ENCODE results near the gene NCLN.
"Not testable (repeated sequence)": the region's sequence is repeated elsewhere in the genome, so short reads cannot be mapped to it uniquely, and the experiment has no call there.

Gene NCLN

DNA sequence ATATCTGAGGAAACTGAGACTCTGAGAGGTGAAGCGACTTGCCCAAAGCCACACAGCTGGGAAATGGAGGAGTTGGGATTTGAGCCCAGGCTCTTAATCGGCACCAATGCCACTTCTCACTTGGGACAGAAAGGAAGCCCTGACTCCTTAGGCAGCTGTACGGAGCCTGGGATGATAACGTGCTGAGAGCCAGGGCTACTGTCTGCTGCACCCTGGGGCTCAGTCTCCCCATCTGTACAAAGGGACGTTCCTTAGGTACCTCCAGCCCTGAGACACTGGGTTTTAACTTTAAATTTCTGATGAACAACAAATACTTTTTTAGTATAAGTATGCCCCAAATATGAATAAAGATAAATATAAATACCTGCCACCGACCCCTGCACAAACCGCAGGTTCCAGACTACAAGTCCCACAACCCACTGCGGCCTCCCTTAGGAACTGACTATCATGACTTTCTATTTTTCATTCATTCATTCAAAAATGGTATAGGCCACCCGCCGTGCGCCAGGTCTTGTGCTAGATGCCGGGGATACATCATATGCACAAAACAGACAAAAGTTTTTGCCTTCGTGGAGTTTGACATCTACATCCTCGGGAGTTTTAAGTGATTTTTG lies 776 bp upstream of the NCLN start:
- DNase-seq, result peak in 1 of 2 experiments; percentile 81

- no peak for DNase-seq
Observed at GRCh38 chr19:3186160-3186688, 494 bp downstream of the NCLN start.

- DNase-seq, result no peak
Observed at GRCh38 chr19:3186891-3187661, 1.3 kb downstream of the NCLN start.

DNA sequence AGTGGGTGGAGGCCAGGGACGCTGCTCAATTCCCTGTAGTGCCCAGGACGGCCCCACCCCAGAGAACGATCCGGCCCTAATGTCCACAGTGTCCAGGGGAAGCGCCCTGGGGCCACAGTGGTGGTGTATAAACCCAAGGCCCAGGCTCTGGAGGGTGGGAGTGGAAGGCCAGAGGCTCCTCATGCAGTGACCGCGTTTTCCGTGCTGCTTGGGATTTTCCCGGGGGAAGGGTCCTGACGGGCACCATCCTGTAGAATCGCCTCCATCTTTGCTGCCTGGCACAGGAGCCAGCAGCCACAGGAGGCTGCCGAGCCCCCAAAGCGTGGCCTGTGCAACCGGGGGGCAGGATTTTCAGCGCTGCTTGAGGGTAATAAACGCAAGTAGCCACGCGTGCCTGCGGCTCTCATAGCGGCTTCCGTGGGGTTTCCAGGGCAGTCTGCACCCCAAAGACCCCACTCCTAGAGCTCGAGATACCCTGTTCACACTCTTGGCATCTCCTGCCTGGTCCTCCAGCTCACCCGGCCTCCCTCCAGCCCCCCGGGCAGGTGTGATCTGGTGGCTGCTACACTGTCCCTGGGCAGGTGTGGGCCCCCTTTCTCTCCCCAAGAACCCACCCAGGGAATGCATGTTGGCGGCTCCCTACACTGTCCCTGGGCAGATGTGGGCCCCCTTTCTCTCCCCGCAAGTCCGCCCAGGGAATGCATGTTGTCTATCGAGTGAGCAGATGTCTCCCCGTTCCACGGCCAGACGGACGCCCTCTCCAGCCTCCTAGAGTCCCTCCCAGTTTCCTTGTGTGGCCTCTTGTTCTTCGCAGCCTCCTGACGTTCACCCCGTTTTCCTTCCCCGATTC lies 2.2 kb downstream of the NCLN start:
- no peak for DNase-seq

- DNase-seq, result no peak
Observed at GRCh38 chr19:3188627-3189596, 3.2 kb downstream of the NCLN start.

- no peak for DNase-seq
Observed at GRCh38 chr19:3189702-3190469, 4.2 kb downstream of the NCLN start.

- no peak for DNase-seq
Observed at GRCh38 chr19:3190470-3190770, 4.7 kb downstream of the NCLN start.

- DNase-seq, result no peak
Observed at GRCh38 chr19:3190921-3191805, 5.4 kb downstream of the NCLN start.

DNA sequence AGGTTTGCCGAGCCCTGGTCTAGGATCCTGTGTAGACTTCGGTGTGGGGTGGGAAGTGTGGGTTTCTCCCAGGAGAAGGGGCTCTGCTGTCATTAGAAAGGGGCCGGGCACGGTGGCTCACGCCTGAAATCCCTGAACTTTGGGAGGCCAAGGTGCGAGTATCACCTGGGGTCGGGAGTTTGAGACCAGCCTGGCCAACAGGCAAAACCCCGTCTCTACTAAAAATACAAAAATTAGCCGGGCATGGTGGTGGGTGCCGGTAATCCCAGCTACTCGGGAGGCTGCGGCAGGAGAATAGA lies 6.0 kb downstream of the NCLN start:
- DNase-seq, result not testable (repeated sequence)

DNA sequence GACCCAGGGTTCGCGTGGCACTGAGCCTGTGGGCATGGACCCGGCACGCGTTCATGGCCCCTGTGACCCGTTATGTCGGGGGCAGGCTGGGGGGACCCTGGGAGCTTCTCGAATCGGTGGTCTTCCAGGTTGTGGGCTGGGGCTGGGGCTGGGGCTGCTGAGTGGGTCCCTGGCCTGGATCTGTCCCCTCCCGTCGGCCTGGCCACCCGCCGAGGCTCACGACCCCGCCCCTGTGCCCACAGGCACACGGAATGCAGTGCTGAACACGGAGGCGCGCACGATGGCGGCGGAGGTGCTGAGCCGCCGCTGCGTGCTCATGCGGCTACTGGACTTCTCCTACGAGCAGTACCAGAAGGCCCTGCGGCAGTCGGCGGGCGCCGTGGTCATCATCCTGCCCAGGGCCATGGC lies 6.5 kb downstream of the NCLN start:
- DNase-seq, result no peak

DNA sequence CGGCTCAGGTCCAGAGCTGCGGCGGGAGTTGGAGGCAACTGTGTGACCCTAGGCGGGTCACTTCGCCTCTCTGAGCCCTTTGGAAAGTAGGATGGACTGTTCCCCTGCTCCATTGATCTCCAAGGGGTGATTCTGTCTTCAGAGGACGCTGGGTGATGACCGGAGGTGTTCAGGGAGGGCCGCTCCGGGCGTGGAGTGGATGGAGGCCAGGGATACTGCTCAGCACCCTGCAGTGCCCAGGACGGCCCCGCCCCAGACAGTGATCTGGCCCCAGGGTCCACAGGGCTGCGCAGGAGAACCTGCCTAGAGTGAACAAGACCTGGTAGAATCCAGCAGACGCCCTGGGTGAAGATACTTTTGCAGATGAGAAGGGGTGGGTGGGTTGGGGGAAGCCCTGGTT lies 7.0 kb downstream of the NCLN start:
- no peak for DNase-seq

GRCh38 chr19:3193256-3194105 lies 7.8 kb downstream of the NCLN start:
- DNase-seq, result no peak

DNA sequence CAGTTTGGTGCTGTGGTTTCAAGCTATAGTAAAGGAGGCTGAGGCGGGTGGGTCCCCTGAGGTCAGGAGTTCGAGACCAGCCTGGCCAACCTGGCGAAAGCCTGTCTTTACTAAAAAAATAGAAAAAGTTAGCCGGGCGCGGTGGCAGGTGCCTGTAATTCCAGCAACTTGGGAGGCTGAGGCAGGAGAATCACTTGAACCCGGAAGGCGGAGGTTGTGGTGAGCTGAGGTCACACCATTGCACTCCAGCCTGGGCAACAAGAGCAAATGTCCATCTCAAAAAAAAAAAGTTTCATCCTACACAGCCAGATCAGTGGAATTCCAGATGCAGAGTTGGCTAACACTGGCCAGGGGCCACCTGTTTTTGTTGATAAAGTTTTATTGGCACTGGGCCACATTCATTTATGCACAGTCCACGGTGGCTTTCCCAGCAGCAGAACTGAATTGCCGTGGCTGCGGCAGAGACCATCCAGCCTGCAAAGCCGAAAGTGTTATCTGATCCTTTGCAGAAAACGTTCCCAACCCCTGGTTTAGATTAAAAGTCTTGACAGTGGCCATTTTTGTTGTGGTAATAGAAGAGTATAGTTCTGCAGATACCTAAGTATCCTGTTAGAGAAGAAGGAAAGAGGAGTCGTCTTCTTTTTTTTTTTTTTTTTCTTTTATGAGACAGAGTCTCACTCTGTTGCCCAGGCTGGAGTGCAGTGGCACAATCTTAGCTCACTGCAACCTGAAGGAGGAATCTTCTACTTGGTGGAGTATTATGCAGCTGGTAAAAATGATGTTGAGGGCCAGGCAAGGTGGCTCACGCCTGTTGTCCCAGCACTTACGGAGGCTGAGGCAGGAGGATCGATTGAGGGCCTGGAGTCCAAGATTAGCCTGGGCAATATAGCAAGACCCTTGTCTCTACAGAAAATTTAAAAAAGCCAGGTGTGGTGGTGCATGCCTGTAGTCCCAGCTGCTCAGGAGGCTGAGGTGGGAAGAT lies 8.7 kb downstream of the NCLN start:
- no peak for DNase-seq

DNA sequence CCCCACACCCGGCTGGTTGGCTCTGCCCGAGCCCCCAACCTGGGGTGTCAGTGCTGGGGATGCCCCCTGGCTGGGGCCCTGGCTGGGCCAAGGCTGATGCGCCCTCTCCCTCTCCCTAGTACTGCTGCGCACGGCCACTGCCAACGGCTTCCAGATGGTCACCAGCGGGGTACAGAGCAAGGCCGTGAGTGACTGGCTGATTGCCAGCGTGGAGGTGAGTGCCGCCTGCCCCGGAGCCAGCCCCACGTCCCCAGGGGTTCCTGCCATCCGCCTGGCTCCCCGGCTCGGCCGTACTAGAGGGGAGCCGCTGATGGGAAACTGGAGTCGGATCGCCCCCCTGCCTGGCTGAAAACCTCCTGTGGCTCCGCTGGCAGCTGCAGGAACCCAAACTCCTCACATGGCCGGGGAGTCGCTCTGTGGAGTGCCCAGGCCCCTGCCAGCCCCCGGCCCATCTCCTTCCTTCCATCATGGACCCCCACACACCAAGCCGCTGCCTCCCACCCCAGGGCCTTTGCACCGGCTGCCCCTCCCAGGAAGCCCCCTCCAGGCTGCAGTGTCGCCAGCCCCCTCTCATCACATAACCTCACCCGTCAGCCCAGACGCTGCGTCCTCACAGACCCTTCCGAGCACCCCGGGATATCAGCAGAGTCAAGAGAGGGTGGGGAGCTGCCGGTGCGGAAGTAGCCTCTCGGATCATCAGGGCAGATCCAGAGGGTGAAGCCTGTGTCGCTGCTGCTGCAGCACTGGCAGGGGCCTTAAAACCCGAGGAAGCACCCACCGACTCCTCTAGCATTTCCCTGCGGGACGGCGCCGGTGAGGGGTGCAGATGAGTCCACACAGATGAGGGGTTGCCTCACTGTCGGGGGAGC lies 10.6 kb downstream of the NCLN start:
- DNase-seq, result no peak

- DNase-seq, result no peak
Observed at GRCh38 chr19:3196933-3197205, 11.1 kb downstream of the NCLN start.

GRCh38 chr19:3198901-3199700 lies 13.4 kb downstream of the NCLN start:
- DNase-seq, result no peak
